Cardiac fibroblast (primary cell): ENCODE results near the gene PPP1CA.

ENCODE experiments used
- DNase-seq, 2 donors: peaks; one replicate each; pipeline versions ENCODE4 v3.0.0 to v3.0.0-alpha.2; 2010; ENCODE audit warnings: low read depth in 2 of 2
- H3K4me3 ChIP-seq, 2 donors: replicated peaks in 1 of 2; 1 replicate in 1 of 2; 2 replicates in 1 of 2; pipeline ENCODE4 v1.5.1; 2011; ENCODE audit warnings: low read depth in 2 of 2, low read length in 2 of 2, mild to moderate bottlenecking in 2 of 2, moderate library complexity in 1 of 2
- TF ChIP-seq, protein P1 (sequence below): IDR thresholded peaks from one replicate; pipeline ENCODE4 v1.5.1; 2011; ENCODE audit warnings: low read depth, mild to moderate bottlenecking, low read length, inconsistent platforms

Gene PPP1CA

DNA sequence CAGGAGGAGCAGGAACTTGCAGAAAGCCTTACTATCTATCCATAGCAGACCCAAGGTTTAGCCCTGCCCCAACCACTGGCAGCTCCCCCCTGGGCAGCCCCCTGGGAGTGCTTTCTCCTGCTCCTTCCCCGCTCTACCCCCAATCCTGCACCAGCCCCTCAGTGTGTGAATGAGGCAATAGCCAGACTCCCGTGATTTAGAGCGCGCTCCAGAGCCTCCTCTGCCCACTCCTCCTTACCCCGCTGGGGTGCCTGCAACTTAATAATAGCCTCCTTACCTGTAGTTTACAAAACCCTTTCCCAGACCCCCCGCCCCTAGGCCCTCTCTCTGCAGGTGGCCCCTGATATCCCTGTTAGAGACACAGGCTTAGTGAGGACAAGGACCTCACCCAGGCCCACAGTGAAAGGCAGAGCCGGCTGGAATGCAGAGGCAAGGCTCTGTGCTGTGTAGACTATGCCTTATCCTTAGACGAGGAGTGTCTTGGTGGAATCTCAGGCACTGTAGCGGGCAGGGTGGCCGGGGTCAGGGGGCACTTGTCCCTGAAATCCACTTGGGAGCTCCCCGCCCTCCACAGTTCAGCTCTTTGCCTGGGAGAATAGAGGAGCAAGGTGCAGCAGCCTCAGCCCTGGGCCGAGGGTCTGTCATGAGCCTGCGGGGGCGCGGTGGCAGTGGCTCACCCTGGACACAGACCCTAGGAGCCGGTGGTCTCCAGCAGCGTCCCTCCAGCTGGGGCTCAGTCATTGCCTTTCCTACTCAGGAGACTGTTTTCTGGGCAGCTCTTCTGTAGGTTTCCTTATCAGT, 9.5 kb upstream of the PPP1CA start:
- TF ChIP-seq, protein P1, sequence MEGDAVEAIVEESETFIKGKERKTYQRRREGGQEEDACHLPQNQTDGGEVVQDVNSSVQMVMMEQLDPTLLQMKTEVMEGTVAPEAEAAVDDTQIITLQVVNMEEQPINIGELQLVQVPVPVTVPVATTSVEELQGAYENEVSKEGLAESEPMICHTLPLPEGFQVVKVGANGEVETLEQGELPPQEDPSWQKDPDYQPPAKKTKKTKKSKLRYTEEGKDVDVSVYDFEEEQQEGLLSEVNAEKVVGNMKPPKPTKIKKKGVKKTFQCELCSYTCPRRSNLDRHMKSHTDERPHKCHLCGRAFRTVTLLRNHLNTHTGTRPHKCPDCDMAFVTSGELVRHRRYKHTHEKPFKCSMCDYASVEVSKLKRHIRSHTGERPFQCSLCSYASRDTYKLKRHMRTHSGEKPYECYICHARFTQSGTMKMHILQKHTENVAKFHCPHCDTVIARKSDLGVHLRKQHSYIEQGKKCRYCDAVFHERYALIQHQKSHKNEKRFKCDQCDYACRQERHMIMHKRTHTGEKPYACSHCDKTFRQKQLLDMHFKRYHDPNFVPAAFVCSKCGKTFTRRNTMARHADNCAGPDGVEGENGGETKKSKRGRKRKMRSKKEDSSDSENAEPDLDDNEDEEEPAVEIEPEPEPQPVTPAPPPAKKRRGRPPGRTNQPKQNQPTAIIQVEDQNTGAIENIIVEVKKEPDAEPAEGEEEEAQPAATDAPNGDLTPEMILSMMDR = no peak
- no peak overlapping the region for H3K4me3 ChIP-seq
- DNase-seq = no peak

DNA sequence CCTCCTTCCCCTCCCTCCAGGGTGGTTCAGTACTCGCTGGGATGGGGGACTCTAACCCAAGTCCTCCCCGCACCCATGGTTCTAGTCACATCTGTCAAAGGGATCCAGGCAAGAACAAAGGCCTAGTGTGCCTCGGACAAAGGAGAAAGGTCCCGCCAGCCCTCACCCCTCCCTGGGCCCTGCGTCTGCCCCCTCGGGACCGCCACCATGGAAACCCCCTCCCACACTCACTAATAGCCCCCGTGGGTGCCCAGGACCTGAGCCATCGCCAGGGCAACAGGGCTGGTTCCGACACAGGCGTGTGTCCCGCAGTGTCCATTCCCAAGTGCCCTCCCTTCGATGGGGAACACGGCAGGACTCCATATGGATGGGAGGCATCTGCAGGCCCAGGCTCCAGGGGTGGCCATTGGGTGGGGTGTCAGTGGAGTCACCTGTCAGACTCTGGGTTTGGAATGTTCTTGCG, 8.7 kb upstream of the PPP1CA start:
- TF ChIP-seq, protein P1 = no peak
- H3K4me3 ChIP-seq = no peak overlapping the region

DNA sequence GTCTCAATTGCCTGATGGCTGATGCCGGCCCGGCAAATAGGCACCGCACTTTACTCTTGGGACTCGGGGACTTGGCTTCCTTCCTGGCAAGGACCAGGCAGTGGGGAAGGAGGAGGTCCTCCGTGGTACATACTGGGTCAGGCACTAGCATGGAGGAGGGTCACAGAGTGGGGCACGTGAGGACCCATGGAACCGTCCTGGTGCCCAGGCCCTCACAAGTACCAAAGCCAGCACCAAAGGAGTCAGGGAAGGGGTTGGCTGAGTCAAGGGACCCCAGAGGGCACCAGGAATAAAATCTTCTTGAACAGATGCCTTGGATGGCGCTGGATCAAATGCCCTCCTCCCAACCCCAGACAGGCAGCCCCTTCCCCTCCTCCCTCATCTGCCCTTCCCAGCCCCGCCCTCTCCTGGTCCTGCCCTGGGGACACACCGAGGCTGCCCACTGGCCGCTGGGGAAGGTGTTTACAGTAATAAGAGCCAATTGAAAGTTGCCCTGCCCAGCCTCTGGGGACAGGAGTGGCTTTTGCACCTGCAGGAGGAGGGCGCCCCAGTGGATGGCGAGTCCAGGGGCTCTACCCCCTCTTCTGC, 8.2 kb upstream of the PPP1CA start:
- DNase-seq = no peak
- H3K4me3 ChIP-seq = no peak overlapping the region
- TF ChIP-seq, protein P1 = no peak

More for the DNA sequence above, 8.7 kb upstream of the PPP1CA start:
- DNase-seq = no peak

DNA sequence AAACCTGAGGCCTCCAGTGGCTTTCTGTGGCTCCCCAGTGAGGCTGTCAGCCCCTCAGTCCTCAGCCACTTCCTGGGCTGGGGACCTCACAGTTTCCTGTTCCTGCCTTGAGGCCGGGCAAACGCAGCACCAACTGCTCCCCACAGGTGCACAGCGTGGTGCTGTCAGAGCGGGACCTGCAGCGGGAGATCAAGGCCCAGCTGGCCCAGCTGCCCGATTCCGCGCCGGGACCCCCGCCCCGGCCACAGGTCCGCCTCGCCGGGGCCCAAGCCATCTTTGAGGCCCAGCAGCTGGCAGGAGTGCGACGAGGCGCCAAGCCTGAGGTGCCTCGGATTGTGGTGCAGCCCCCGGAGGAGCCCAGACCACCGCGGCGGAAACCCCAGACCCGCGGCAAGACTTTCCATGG, 7.6 kb upstream of the PPP1CA start:
- TF ChIP-seq, protein P1 = no peak
- DNase-seq = no peak
- no peak overlapping the region for H3K4me3 ChIP-seq

DNA sequence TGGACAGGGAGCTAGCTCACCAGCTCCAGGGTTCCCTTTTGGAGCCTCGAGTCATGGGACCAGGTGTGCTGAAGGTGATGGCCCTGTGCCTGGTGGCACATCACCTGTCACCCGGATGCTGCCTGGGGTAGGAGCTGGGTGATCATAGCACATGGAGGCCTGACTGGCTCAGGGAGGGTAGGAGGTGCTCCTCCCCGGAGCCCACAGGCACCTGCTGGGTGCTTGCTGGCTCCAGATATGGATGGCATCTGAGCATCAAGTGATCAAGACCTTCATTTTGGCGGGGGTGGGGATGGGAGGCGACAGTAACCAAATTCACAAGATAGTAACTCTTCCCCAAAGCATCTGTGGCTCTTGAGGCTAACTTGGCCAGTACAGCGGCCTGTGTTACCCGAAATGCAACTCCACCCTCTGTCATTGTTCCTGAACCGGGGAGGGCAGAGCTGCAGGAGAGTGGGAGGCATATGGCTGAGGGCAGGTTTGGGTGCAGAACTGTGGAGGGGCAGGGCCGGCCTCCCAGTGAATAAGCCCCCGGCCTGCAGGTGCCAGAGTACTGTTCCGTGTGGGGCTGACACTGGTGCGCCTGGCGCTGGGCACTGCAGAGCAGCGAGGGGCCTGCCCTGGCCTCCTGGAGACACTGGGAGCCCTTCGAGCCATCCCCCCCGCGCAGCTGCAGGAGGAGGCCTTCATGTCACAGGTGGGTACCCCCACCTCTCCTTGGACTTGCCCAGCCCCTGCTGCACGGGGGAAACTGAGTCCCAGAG, 7.0 kb upstream of the PPP1CA start:
- TF ChIP-seq, protein P1 = no peak
- DNase-seq = no peak
- no peak overlapping the region for H3K4me3 ChIP-seq

DNA sequence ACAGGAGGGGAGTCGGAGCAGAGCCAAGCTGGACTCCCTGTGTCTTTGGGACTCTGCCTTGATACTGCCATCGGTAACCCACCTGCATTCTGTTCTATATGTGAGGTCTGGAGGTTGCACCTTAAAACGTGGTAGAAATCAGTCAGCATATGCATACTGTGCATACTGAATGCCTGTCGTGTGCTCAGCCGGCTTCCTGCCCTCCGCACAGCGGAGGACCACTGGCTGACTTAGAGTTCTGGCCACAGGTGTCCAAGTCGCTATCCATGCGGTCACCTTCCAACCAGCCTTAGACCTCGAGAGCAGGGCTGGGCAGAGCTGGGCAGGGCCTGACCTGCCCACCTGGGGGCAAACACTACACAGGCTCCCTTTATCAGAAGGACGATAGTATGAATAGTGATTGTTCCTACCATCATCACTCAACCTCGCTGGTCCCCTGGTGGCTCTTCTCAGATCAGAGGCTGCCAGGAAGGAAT, 6.1 kb upstream of the PPP1CA start:
- DNase-seq = no peak
- H3K4me3 ChIP-seq = no peak overlapping the region
- TF ChIP-seq, protein P1 = no peak
